Prostate gland (tissue), 2 donors: ENCODE results near the gene TPRG1L. TPM values are rescaled to one million over a fixed set of nuclear protein-coding genes. Genes with fewer than 3 reads are reported as not detected.

Experiments
- DNase-seq: peaks from one replicate; pipeline ENCODE4 v3.0.0-alpha.2; 2019; ENCODE audit warnings: low spot score
- H3K27ac ChIP-seq, 2 donors: fragments of 200-600 bp; sonication (generic); 2 replicates each; pipeline ENCODE4 v1.5.1; 2017 to 2019
- H3K27me3 ChIP-seq: fragments of 200-600 bp; sonication (generic); replicated peaks from 2 replicates; pipeline ENCODE4 v1.5.1; 2019; ENCODE audit not compliant: insufficient read depth
- H3K36me3 ChIP-seq, 2 donors: fragments of 200-600 bp; sonication (generic); 1 replicate in 1 of 2; 2 replicates in 1 of 2; pipeline versions ENCODE4 v1.5.1 to v1.8.1; 2017 to 2019
- H3K4me1 ChIP-seq: fragments of 200-600 bp; sonication (generic); replicated peaks from 2 replicates; pipeline ENCODE4 v1.5.1; 2019
- H3K4me3 ChIP-seq, 2 donors: fragments of 200-600 bp; sonication (generic); 2 replicates each; pipeline ENCODE4 v1.5.1; 2017 to 2019
- H3K9me3 ChIP-seq: fragments of 200-600 bp; sonication (generic); 2 replicates; pipeline ENCODE4 v1.5.1; 2017
- POLR2A ChIP-seq: fragments of 450-650 bp; IDR thresholded peaks from one replicate; pipeline ENCODE4 v1.6.1; 2016; ENCODE audit warnings: antibody characterized with exemption, mild to moderate bottlenecking
- POLR2AphosphoS5 ChIP-seq: sonication (generic); formaldehyde crosslinking; IDR thresholded peaks from one replicate; pipeline ENCODE4 v1.6.1; 2017; ENCODE audit warnings: antibody characterized with exemption
- WGBS: methylation state at CpG from one replicate; pipeline ENCODE4 v1.1.5; 2018; 5-methylcytosine and 5-hydroxymethylcytosine counted together
- intact Hi-C: fragments of 100-400 bp; cut with DNase I; formaldehyde crosslinking; loops from one replicate; pipeline ENCODE4 v1.14.2; 2022
- total RNA-seq, 2 donors: library from RNA; depleted of rRNA; stranded (reverse); fragments of >200 nt; gene quantifications; one replicate each; pipeline ENCODE4 v1.1.0, GENCODE V29; 2016
- TF ChIP-seq, protein P1 (sequence below), 4 experiments: fragments of 200-600 bp in 2 of 4; fragments of 450-650 bp in 2 of 4; sonication (generic) in 2 of 4; IDR thresholded peaks; 1 replicate in 3 of 4; 2 replicates in 1 of 4; pipeline ENCODE4 v1.5.1; 2016 to 2019; ENCODE audit warnings: antibody characterized with exemption in 4 of 4, mild to moderate bottlenecking in 2 of 4, moderate library complexity in 2 of 4

Gene TPRG1L
- total RNA-seq, 2 donors from 2014 or later, result 26.4 to 35.0 TPM

- 74% methylated on average over 22 of the region's 22 CpGs for WGBS
- TF ChIP-seq POLR2AphosphoS5, result no peak
- TF ChIP-seq POLR2A, result no peak
- TF ChIP-seq, protein P1, sequence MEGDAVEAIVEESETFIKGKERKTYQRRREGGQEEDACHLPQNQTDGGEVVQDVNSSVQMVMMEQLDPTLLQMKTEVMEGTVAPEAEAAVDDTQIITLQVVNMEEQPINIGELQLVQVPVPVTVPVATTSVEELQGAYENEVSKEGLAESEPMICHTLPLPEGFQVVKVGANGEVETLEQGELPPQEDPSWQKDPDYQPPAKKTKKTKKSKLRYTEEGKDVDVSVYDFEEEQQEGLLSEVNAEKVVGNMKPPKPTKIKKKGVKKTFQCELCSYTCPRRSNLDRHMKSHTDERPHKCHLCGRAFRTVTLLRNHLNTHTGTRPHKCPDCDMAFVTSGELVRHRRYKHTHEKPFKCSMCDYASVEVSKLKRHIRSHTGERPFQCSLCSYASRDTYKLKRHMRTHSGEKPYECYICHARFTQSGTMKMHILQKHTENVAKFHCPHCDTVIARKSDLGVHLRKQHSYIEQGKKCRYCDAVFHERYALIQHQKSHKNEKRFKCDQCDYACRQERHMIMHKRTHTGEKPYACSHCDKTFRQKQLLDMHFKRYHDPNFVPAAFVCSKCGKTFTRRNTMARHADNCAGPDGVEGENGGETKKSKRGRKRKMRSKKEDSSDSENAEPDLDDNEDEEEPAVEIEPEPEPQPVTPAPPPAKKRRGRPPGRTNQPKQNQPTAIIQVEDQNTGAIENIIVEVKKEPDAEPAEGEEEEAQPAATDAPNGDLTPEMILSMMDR (IDR thresholded peaks at IDR 0.05), result no peak
These were observed 52.0 kb downstream of the TPRG1L start for GRCh38 chr1:3676581-3677470.

DNA sequence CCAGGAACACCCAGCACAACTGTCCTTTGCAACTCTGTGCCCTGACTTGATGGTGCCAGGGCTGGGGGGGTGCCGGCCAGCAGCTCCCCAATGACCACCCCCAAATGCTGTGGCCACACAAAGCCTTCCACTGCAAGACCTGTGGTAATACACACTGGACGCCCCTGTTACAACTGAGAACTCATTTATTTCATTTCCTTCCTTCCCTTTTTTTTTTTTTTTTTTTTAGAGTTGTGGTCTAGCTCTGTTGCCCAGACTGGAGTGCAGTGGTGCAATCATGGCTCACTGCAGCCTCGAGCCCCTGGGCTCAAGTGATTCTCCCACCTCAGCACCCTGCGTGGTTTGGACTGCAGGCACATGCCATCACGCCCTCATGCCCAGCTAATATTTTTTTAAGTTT, 52.7 kb downstream of the TPRG1L start:
- intact Hi-C loops, result no loop called here
- Histone ChIP-seq H3K36me3 (no peaks in the 10 kb centered on the region), H3K9me3 (no peaks in the 10 kb centered on the region), H3K4me3 (no peak overlapping the region), H3K27me3 (no peaks in the 10 kb centered on the region), H3K27ac (no peak overlapping the region), H3K4me1 (no peaks in the 10 kb centered on the region)
- no peak for DNase-seq
- WGBS, result 69% methylated on average over 5 of the region's 5 CpGs
- no peak for TF ChIP-seq POLR2AphosphoS5
- TF ChIP-seq POLR2A, result no peak
- TF ChIP-seq, protein P1 (IDR thresholded peaks at IDR 0.05), result no peak

More at GRCh38 chr1:3676581-3677470, 52.0 kb downstream of the TPRG1L start:
- no peak for DNase-seq
- Histone ChIP-seq H3K27ac (no peak overlapping the region), H3K4me1 (no peaks in the 10 kb centered on the region), H3K4me3 (no peak overlapping the region), H3K27me3 (no peaks in the 10 kb centered on the region), H3K36me3 (no peaks in the 10 kb centered on the region), H3K9me3 (no peaks in the 10 kb centered on the region)
- intact Hi-C loops, result no loop called here

DNA sequence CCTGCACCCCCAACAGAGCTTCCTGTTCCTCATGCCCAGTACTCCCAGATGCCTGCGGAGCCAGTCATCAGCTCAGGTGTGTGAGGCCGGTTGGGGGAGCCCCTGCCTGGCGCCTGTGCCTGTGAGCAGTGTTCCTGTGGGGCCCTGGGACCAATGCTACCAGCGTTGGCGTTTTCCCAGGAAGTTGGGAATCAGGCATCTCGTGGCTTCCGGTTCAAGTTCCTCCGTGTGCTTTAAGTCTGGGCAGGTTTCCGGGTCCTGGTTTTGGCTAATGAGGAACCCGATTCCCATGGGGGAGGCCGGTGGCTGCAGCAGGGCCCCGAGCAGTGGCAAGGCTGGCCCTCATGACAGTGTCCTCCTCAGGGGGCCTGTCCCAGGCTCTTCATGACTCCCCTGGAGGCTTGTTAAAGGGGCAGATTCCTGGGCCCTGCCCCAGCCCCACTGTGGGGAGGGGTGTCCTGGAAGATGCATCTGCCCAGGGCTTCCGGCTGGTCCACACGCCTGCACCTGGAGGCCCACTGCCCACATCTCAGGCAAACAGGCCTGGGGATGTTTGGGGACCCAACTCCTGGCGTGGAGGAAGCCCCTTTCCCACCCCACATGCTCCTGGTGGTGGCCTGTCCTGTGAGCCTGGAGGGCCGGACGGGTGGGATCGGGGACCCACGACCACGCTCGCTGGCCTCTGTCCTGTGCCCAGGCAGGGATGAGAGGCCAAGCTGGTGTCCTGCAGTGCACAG, 53.7 kb downstream of the TPRG1L start:
- intact Hi-C loops, result no loop called here
- Histone ChIP-seq H3K27ac (no peak overlapping the region), H3K4me3 (no peak overlapping the region), H3K4me1 (no peaks in the 10 kb centered on the region), H3K9me3 (no peaks in the 10 kb centered on the region), H3K27me3 (no peaks in the 10 kb centered on the region), H3K36me3 (no peaks in the 10 kb centered on the region)
- no peak for DNase-seq
- TF ChIP-seq POLR2AphosphoS5 (no peak), POLR2A (no peak)
- TF ChIP-seq, protein P1 (IDR thresholded peaks at IDR 0.05), result no peak
- WGBS, result 78% methylated on average over 21 of the region's 21 CpGs

- TF ChIP-seq POLR2AphosphoS5 (no peak), POLR2A (no peak)
- TF ChIP-seq, protein P1 (IDR thresholded peaks at IDR 0.05), result no peak
- WGBS, result 83% methylated on average over 17 of the region's 18 CpGs
- no peaks in the 10 kb centered on the region for H3K27me3 ChIP-seq
- no peaks in the 10 kb centered on the region for H3K36me3 ChIP-seq
- H3K9me3 ChIP-seq, result no peaks in the 10 kb centered on the region
- no peak for DNase-seq
- no peaks in the 10 kb centered on the region for H3K4me1 ChIP-seq
- H3K27ac ChIP-seq, result no peak overlapping the region
- intact Hi-C loops, result no loop called here
- no peak overlapping the region for H3K4me3 ChIP-seq
These were observed 54.3 kb downstream of the TPRG1L start for GRCh38 chr1:3679098-3679555.

Other genes with a start within 250 kb of the TPRG1L start
- 10 to 100 TPM; 25.2 to 25.4 TPM for gene ARHGEF16, start 170.3 kb upstream of the TPRG1L start, total RNA-seq
- 10 to 100 TPM; 67.3 to 82.5 TPM for gene MEGF6, start 13.5 kb upstream of the TPRG1L start, total RNA-seq
- gene WRAP73, start 25.1 kb downstream of the TPRG1L start, total RNA-seq, result 10 to 100 TPM; 22.3 to 39.5 TPM
- gene TP73, start 27.5 kb downstream of the TPRG1L start, total RNA-seq, result 10 to 100 TPM in 1 of 2 donors, 1 to 10 TPM in 1; 5.1 to 15.1 TPM
- gene CCDC27, start 127.4 kb downstream of the TPRG1L start, total RNA-seq, result under 1 TPM in 1 of 2 donors, not detected in 1; 0.97 TPM
- gene SMIM1, start 147.7 kb downstream of the TPRG1L start, total RNA-seq, result 100 to 1,000 TPM in 1 of 2 donors, 10 to 100 TPM in 1; 17.7 to 148 TPM
- 10 to 100 TPM; 42.4 to 53.8 TPM for gene LRRC47, start 171.5 kb downstream of the TPRG1L start, total RNA-seq
- gene CEP104, start 232.2 kb downstream of the TPRG1L start, total RNA-seq, result 10 to 100 TPM; 20.9 to 28.5 TPM
- gene DFFB, start 232.5 kb downstream of the TPRG1L start, total RNA-seq, result 10 to 100 TPM in 1 of 2 donors, 1 to 10 TPM in 1; 5.3 to 20.5 TPM